Right atrium auricular region (tissue), 2 donors: ENCODE data around the gene BRIX1. TPM values are rescaled to one million over a fixed set of nuclear protein-coding genes. Genes with fewer than 3 reads are reported as not detected.

Source experiments
- DNase-seq: peaks from one replicate; pipeline ENCODE4 v3.0.0-alpha.2; 2019; ENCODE audit warnings: low spot score
- H3K27ac ChIP-seq, 2 donors: fragments of 200-600 bp; sonication (generic); 1 replicate in 1 of 2; 2 replicates in 1 of 2; pipeline ENCODE4 v1.5.1; 2016 to 2019
- H3K27me3 ChIP-seq, 2 donors: fragments of 200-600 bp; sonication (generic); one replicate each; pipeline versions ENCODE4 v1.5.1 to v1.6.0; 2017 to 2019
- H3K36me3 ChIP-seq: fragments of 200-600 bp; sonication (generic); one replicate; pipeline ENCODE4 v1.5.1; 2016
- H3K4me1 ChIP-seq, 2 donors: fragments of 200-600 bp; sonication (generic); one replicate each; pipeline versions ENCODE4 v1.5.1 to v1.6.0; 2017 to 2019
- H3K4me3 ChIP-seq, 2 donors: fragments of 200-600 bp; sonication (generic); 1 replicate in 1 of 2; 2 replicates in 1 of 2; pipeline ENCODE4 v1.5.1; 2017 to 2019; ENCODE audit warnings: mild to moderate bottlenecking in 1 of 2, moderate library complexity in 1 of 2
- H3K9me3 ChIP-seq, 2 donors: fragments of 200-600 bp; sonication (generic); one replicate each; pipeline ENCODE4 v1.5.1; 2019
- total RNA-seq, 2 donors: library from RNA; depleted of rRNA; stranded (reverse); fragments of >200 nt; gene quantifications; one replicate each; pipeline ENCODE4 v1.1.0, GENCODE V29; 2016
- TF ChIP-seq, protein P1 (sequence below), 2 donors: fragments of 200-600 bp; sonication (generic); IDR thresholded peaks; one replicate each; pipeline ENCODE4 v1.5.1; 2019; ENCODE audit warnings: antibody characterized with exemption in 2 of 2

The BRIX1 gene
- total RNA-seq, 2 donors from 2014 or later = 8.4 to 11.7 TPM

DNA sequence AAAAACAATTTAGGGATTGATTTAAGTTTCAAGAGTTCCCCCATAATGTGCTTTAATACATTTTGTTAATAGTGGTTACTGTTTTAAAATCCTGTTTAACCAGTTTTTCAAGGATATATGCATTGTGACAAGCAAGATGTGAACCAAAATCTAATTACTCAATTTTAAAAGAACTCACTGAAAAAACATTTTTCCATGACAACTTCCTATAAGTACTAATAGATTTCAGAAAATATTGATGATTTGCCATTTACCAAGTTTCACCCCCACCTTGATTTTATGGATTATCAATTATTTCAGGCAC is 8.9 kb downstream of the BRIX1 start:
- H3K27ac ChIP-seq = peak overlapping the region; percentile 20 to 67
- TF ChIP-seq, protein P1, sequence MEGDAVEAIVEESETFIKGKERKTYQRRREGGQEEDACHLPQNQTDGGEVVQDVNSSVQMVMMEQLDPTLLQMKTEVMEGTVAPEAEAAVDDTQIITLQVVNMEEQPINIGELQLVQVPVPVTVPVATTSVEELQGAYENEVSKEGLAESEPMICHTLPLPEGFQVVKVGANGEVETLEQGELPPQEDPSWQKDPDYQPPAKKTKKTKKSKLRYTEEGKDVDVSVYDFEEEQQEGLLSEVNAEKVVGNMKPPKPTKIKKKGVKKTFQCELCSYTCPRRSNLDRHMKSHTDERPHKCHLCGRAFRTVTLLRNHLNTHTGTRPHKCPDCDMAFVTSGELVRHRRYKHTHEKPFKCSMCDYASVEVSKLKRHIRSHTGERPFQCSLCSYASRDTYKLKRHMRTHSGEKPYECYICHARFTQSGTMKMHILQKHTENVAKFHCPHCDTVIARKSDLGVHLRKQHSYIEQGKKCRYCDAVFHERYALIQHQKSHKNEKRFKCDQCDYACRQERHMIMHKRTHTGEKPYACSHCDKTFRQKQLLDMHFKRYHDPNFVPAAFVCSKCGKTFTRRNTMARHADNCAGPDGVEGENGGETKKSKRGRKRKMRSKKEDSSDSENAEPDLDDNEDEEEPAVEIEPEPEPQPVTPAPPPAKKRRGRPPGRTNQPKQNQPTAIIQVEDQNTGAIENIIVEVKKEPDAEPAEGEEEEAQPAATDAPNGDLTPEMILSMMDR (IDR thresholded peaks at IDR 0.05) = no peak
- peaks cover 58% of the 10 kb centered on the region for H3K36me3 ChIP-seq

DNA sequence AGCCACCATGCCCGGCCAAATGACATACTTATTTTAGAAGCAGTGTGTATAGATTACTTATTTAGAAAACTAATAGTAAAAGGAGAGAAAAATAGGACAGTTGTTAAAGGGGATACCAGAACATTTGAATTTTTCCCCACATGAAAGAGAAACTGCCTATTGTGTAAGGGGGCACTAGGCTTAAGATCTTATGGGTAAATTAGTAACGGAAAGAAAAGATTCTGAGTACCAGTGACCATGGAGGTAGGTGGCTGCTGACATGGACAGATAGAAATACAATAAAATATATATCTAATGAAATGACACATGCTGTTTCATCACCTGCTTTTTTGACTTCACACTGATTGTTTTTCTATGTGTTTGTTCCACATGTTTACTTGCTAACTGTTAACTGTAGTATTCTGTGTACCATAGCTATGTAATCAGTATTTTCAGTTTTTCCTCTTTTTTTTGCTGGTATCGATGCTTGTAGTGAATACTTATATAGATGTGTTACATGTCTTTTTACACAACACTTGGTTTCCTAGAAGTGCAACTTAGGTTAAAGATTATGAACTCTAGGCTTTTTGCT is 10.9 kb downstream of the BRIX1 start:
- peaks cover 43% of the 10 kb centered on the region for H3K36me3 ChIP-seq

More for the DNA sequence above, 8.9 kb downstream of the BRIX1 start:
- no peaks in the 10 kb centered on the region for H3K27me3 ChIP-seq
- H3K4me1 ChIP-seq = peaks cover 0 to 12% of the 10 kb centered on the region in 2 donors
- no peak overlapping the region for H3K4me3 ChIP-seq
- DNase-seq = no peak
- H3K9me3 ChIP-seq = no peaks in the 10 kb centered on the region

DNA sequence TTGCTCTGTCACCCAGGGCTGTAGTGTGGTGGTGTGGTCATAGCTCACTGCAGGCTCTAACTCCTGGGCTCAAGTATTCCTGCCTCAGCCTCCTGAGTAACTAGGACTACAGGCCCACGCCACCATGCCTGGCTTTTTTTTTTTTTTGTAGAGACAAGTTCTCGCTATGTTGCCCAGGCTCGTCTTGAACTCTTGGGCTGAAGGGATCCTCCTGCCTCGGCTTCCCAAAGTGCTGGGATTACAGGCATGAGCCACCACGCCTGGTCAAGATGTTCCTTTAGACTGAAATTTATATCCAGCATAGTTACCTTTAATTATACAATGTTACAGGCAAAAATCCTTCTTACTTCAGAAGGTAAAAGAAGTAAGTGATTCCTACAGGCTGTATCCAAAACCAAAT is 12.3 kb downstream of the BRIX1 start:
- no peak overlapping the region for H3K27ac ChIP-seq
- no peaks in the 10 kb centered on the region for H3K27me3 ChIP-seq
- TF ChIP-seq, protein P1 (IDR thresholded peaks at IDR 0.05) = no peak
- DNase-seq = no peak
- peaks cover 34% of the 10 kb centered on the region for H3K36me3 ChIP-seq
- no peak overlapping the region for H3K4me3 ChIP-seq
- H3K9me3 ChIP-seq = no peaks in the 10 kb centered on the region
- H3K4me1 ChIP-seq = peaks cover 0 to 27% of the 10 kb centered on the region in 2 donors

More for the DNA sequence above, 10.9 kb downstream of the BRIX1 start:
- no peaks in the 10 kb centered on the region for H3K9me3 ChIP-seq
- TF ChIP-seq, protein P1 (IDR thresholded peaks at IDR 0.05) = no peak
- H3K27me3 ChIP-seq = no peaks in the 10 kb centered on the region
- DNase-seq = no peak
- H3K4me1 ChIP-seq = peaks cover 0 to 24% of the 10 kb centered on the region in 2 donors
- no peak overlapping the region for H3K4me3 ChIP-seq
- no peak overlapping the region for H3K27ac ChIP-seq

DNA sequence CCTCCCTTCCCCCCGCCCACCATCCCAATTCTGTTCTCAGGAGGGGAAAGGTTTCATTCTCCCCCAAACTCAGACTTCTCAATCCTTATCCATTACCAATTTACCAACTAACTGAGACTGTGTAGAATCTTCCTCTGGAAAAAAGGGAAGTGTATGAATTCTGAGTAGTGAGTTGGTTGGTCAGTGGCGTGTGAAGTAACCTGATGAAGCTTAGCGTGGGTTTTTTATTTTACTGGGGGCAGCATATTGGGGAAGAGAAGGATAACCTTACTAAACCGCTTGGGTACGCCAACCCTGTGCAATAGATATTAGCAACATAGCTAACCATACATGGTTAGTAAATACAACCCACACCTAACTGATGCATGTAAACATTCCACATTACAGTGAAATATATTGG is 12.8 kb downstream of the BRIX1 start:
- no peaks in the 10 kb centered on the region for H3K27me3 ChIP-seq
- no peaks in the 10 kb centered on the region for H3K9me3 ChIP-seq
- H3K27ac ChIP-seq = no peak overlapping the region
- peaks cover 29% of the 10 kb centered on the region for H3K36me3 ChIP-seq
- no peak overlapping the region for H3K4me3 ChIP-seq
- DNase-seq = no peak
- H3K4me1 ChIP-seq = peaks cover 0 to 27% of the 10 kb centered on the region in 2 donors
- TF ChIP-seq, protein P1 (IDR thresholded peaks at IDR 0.05) = no peak

DNA sequence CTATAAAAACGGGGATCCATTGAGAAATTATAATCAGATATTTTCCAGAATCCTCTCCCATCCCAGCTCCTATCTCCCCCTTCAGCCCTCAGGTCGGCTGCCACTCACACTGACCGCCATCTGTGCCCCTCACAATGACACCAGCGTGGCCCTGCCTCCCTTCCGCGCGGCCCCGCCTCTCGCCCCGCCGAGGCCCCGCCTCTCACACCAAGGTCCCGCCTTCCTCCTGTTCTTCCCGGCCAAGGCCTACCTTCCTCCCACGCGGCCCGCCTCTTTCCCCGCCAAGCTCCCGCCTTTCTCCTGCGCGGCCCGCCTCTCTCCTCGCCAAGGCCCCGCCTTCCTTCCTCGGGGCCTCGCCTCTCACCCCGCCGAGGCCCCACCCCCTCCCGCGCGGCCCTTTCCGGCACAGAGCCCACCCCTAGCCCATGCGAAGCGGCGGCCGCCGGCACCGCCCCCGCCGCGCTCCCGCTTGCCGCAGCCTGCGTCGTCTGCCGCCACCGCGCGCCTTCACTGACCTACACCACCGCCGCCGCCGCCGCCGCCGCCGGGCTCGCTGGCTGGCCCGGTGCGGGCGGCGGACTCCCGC is 13.7 kb downstream of the BRIX1 start, which contains the start of gene DNAJC21:
Gene DNAJC21, plus strand, starts transcription at position 426 of the 586 bp plus-strand sequence. CDS start 261 bp downstream, outside the sequence.
- H3K27me3 ChIP-seq = no peaks in the 10 kb centered on the region
- DNase-seq = peak; percentile 95
- TF ChIP-seq, protein P1 (IDR thresholded peaks at IDR 0.05) = no peak
- H3K27ac ChIP-seq = peak within 1 kb of the TSS; percentile 96 to 99
- H3K4me1 ChIP-seq = peaks cover 0 to 22% of the 10 kb centered on the region in 2 donors
- H3K4me3 ChIP-seq = peak within 1 kb of the TSS; percentile 86 to 92
- H3K36me3 ChIP-seq = peaks cover 19% of the 10 kb centered on the region
- H3K9me3 ChIP-seq = no peaks in the 10 kb centered on the region
